Endothelial cell of umbilical vein (primary cell): ENCODE data around the gene CORO2B. TPM values are rescaled to one million over a fixed set of nuclear protein-coding genes. Genes with fewer than 3 reads are reported as not detected.

Experiments used
- BruUV-seq: library from RNA; stranded (reverse); fragments of 400-500 nt; replicated peaks from 2 replicates; lab custom pipeline; 2021; lab: Mats Ljungman, UMichigan
- CTCF ChIA-PET: fragments of 300-600, 350-600 bp; sonication (Branson Sonifier 250); formaldehyde crosslinking; loops from one replicate; lab custom pipeline; 2021; ENCODE audit warnings: antibody characterized with exemption, inconsistent platforms; lab: Charles Lee
- POLR2A ChIA-PET: fragments of 300-600, 350-600 bp; sonication (Branson Sonifier 250); formaldehyde crosslinking; loops from one replicate; lab custom pipeline; 2021; ENCODE audit warnings: antibody characterized with exemption, inconsistent platforms; lab: Charles Lee
- DNase-seq: peaks from one replicate; pipeline ENCODE4 v3.0.0-alpha.2; 2011; ENCODE audit warnings: low read depth, low spot score
- FAIRE-seq: peaks from 2 replicates; lab custom pipeline; 2011; peaks lifted over from hg19 to GRCh38; lab: Jason Lieb, UNC
- H2AFZ ChIP-seq: 2 replicates; pipeline ENCODE4 v1.6.0; 2012; ENCODE audit warnings: low read depth, low read length, control low read depth, inconsistent platforms
- H3K27ac ChIP-seq: 2 replicates; pipeline ENCODE4 v1.5.1; 2011; ENCODE audit warnings: low read depth, mild to moderate bottlenecking, control low read depth, low read length, moderate library complexity; ENCODE audit not compliant: insufficient read depth
- H3K27me3 ChIP-seq, 2 experiments: 2 replicates each; pipeline versions ENCODE4 v1.6.0 to v1.6.1; 2011; ENCODE audit warnings: low read length in 2 of 2, mixed read lengths in 1 of 2; ENCODE audit not compliant: control insufficient read depth in 2 of 2, insufficient read depth in 2 of 2
- H3K36me3 ChIP-seq, 2 experiments: 2 replicates in 1 of 2; 3 replicates in 1 of 2; pipeline ENCODE4 v1.5.1; 2011; ENCODE audit warnings: low read length in 2 of 2, mild to moderate bottlenecking in 1 of 2, moderate library complexity in 1 of 2; ENCODE audit not compliant: control insufficient read depth in 2 of 2, insufficient read depth in 2 of 2; ENCODE audit errors: extremely low read depth in 1 of 2
- H3K4me1 ChIP-seq: 3 replicates; pipeline ENCODE4 v1.5.1; 2011; ENCODE audit warnings: mild to moderate bottlenecking, low read length; ENCODE audit not compliant: control insufficient read depth, insufficient read depth; ENCODE audit errors: extremely low read depth
- H3K4me2 ChIP-seq: 2 replicates; pipeline ENCODE4 v1.6.1; 2011; ENCODE audit warnings: low read length, control low read depth, mixed read lengths; ENCODE audit not compliant: insufficient read depth
- H3K4me3 ChIP-seq, 3 experiments: fragments of 200-600 bp in 1 of 3; sonication (generic), shearing (Covaris generic) in 1 of 3; replicated peaks in 1 of 3; 2 replicates each; pipeline ENCODE4 v1.5.1; 2011 to 2016; ENCODE audit warnings: control low read depth in 3 of 3, low read length in 3 of 3, mild to moderate bottlenecking in 2 of 3, inconsistent platforms in 1 of 3, low read depth in 1 of 3, moderate library complexity in 1 of 3; ENCODE audit not compliant: insufficient read depth in 1 of 3
- H3K79me2 ChIP-seq: 2 replicates; pipeline ENCODE4 v1.6.0; 2012; ENCODE audit warnings: low read length, inconsistent platforms; ENCODE audit not compliant: control insufficient read depth, insufficient read depth
- H3K9ac ChIP-seq: replicated peaks from 2 replicates; pipeline ENCODE3; 2011; ENCODE audit warnings: low read length, control low read depth; ENCODE audit not compliant: insufficient read depth; ENCODE audit errors: extremely low read depth
- H3K9me1 ChIP-seq: replicated peaks from 3 replicates; pipeline ENCODE4 v1.6.0; 2011; ENCODE audit warnings: mild to moderate bottlenecking, low read length; ENCODE audit not compliant: control insufficient read depth, insufficient read depth; ENCODE audit errors: extremely low read depth
- H3K9me3 ChIP-seq: replicated peaks from 2 replicates; pipeline ENCODE4 v1.5.1; 2012; ENCODE audit warnings: low read length, inconsistent platforms; ENCODE audit not compliant: control insufficient read depth, insufficient read depth
- H4K20me1 ChIP-seq: replicated peaks from 2 replicates; pipeline ENCODE3; 2011; ENCODE audit warnings: mild to moderate bottlenecking, low read length; ENCODE audit not compliant: control insufficient read depth, insufficient read depth; ENCODE audit errors: extremely low read depth
- EZH2 ChIP-seq: IDR thresholded peaks from 2 replicates; pipeline ENCODE4 v1.6.1; 2012; ENCODE audit warnings: borderline replicate concordance, low read depth, mild to moderate bottlenecking, moderate library complexity, low read length, inconsistent platforms; ENCODE audit not compliant: severe bottlenecking
- FOS ChIP-seq: IDR thresholded peaks from 2 replicates; pipeline ENCODE4 v1.6.1; 2011; ENCODE audit warnings: mild to moderate bottlenecking, low read length, moderate library complexity, borderline replicate concordance; ENCODE audit not compliant: insufficient read depth
- GATA2 ChIP-seq: IDR thresholded peaks from 2 replicates; pipeline ENCODE4 v1.7.0; 2011; ENCODE audit warnings: low read depth, mild to moderate bottlenecking, moderate library complexity, mixed read lengths, low read length; ENCODE audit not compliant: insufficient read length, insufficient read depth
- JUN ChIP-seq: IDR thresholded peaks from 2 replicates; pipeline ENCODE4 v1.6.1; 2011; ENCODE audit warnings: borderline replicate concordance, low read depth; ENCODE audit not compliant: insufficient read length, insufficient read depth
- POLR2A ChIP-seq: IDR thresholded peaks from 2 replicates; pipeline ENCODE4 v1.6.1; 2012; ENCODE audit warnings: low read depth, mild to moderate bottlenecking, control low read depth, low read length
- POLR2AphosphoS5 ChIP-seq: IDR thresholded peaks from 2 replicates; pipeline ENCODE4 v1.6.1; 2012; ENCODE audit warnings: low read depth, mild to moderate bottlenecking, control low read depth, low read length, moderate library complexity; ENCODE audit not compliant: insufficient read depth
- dilution Hi-C: fragments of 300-500 bp; cut with MboI; formaldehyde crosslinking; loops from one replicate; pipeline ENCODE4 v1.15.0; 2019; ENCODE audit warnings: low sequenced_read_pairs; ENCODE audit not compliant: extremely low pct_ligation_motif_present
- intact Hi-C: fragments of 100-400 bp; cut with micrococcal nuclease; formaldehyde crosslinking; loops from one replicate; pipeline ENCODE4 v1.10.0; 2022
- polyA plus RNA-seq, 4 experiments: library from polyadenylated mRNA; depleted of rRNA in 3 of 4; stranded (reverse) in 3 of 4; unstranded in 1 of 4; fragments of >200 nt; gene quantifications; 2 replicates each; pipeline versions ENCODE4 v1.2.1 to v1.2.3, GENCODE V29; 2011 to 2012; ENCODE audit warnings: missing spikeins in 1 of 4
- total RNA-seq: library from RNA; stranded (reverse); gene quantifications from 2 replicates; pipeline ENCODE4 v1.2.3, GENCODE V29; 2021
- TF ChIP-seq, protein P1 (sequence below): IDR thresholded peaks from 2 replicates; pipeline ENCODE4 v1.6.1; 2011; ENCODE audit not compliant: insufficient read depth, insufficient read length

CORO2B gene
- total and polyA plus RNA-seq, 2 donors (not counting 3 experiments of a cell fraction or from before 2014, with no cell fraction given): 2.4 to 3.7 TPM

DNA sequence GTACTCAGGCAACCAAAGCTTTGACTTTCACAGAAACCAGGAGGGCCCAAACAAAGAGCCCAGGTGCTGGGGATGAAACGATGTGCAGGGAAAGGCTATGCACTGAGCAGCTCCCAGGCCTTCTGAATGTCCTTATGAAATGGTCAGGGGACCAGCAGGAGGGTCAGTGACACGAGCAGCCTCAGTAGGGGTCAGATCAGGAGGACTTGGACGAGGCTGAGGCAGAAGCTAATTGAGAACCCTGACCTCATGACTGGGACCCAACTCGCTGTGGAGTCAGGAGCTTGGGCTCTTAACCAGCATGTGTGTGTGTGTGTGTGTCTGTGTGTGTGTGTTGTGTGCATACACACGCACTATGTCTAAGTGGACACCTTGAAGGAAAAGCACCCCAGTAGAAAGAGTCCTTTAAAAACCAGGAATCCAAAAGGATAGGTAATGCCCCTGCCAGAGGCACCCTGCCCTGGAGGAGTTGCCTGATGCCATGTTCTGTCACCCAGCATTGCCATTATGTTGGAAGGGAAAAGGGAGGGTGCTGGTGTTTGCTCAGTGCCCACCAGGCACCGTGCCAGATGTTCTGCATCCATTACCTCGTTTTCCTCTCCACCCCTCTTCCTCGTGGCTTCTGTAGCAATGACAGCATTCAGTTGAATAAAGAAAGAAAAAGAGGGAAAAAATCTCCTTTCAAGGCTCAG is 50.9 kb downstream of the CORO2B start:
- intact Hi-C loops (no loop called here), dilution Hi-C loops (no loop called here)
- Histone ChIP-seq H3K9ac (no peak overlapping the region), H3K4me3 (no peak overlapping the region), H3K9me3 (no peaks in the 10 kb centered on the region), H2AFZ (no peak overlapping the region), H3K27ac (no peak overlapping the region), H3K9me1 (no peaks in the 10 kb centered on the region), H3K4me2 (no peak overlapping the region), H3K27me3 (peaks cover 0 to 4% of the 10 kb centered on the region in 2 experiments), H3K36me3 (no peaks in the 10 kb centered on the region), H4K20me1 (no peaks in the 10 kb centered on the region), H3K79me2 (no peaks in the 10 kb centered on the region), H3K4me1 (no peaks in the 10 kb centered on the region)
- no TSS peak for BruUV-seq
- no peak for FAIRE-seq
- POLR2A ChIA-PET: no interaction called here
- TF ChIP-seq, protein P1, sequence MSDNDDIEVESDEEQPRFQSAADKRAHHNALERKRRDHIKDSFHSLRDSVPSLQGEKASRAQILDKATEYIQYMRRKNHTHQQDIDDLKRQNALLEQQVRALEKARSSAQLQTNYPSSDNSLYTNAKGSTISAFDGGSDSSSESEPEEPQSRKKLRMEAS: no peak
- TF ChIP-seq FOS (no peak), POLR2AphosphoS5 (no peak)
- CTCF ChIA-PET: interaction anchor here (1.0 kb wide), 1 partner anchor 70 kb away, joined by 5 read pairs; no protein-coding TSS in a partner anchor
- DNase-seq: no peak

DNA sequence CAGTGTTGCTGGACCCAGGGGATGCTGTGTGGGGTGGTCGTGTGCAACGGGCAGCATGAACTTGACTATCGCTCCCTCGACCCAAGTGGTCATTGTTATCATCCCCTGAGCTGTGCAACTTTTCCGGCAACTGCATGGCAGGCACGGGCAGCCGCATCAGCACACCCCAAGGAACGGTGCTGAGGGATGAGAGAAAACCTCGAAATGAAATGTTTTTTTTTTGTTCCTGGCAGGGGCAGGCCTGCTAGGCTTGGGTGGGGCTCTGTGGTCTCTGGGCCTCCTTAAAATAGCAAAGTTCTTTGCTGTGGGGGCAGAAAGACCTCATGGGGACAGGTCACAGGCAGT is 51.4 kb downstream of the CORO2B start:
- Histone ChIP-seq H3K36me3 (no peaks in the 10 kb centered on the region), H3K4me2 (no peak overlapping the region), H4K20me1 (no peaks in the 10 kb centered on the region), H3K27ac (no peak overlapping the region), H3K9me3 (no peaks in the 10 kb centered on the region), H3K4me3 (no peak overlapping the region), H3K27me3 (peaks cover 0 to 4% of the 10 kb centered on the region in 2 experiments), H3K9me1 (no peaks in the 10 kb centered on the region), H3K9ac (no peak overlapping the region), H3K79me2 (no peaks in the 10 kb centered on the region), H3K4me1 (no peaks in the 10 kb centered on the region), H2AFZ (no peak overlapping the region)
- no TSS peak for BruUV-seq
- FAIRE-seq (no peak), DNase-seq (no peak)
- TF ChIP-seq JUN (no peak), POLR2A (no peak), GATA2 (no peak), POLR2AphosphoS5 (no peak), FOS (no peak), EZH2 (no peak)
- TF ChIP-seq, protein P1: no peak
- CTCF ChIA-PET: no interaction called here
- dilution Hi-C loops (no loop called here), intact Hi-C loops (no loop called here)
- POLR2A ChIA-PET: no interaction called here
